ENCODE results near the gene EXOC2.
"Not testable (repeated sequence)": the region's sequence is repeated elsewhere in the genome, so short reads cannot be mapped to it uniquely, and the experiment has no call there.

EXOC2 gene

GRCh38 chr6:684831-685636 is 7.9 kb downstream of the EXOC2 start:
- intact Hi-C loops (cut with DNase I), result no loop called here
- DNase-seq, result no peak

GRCh38 chr6:683742-684440 is 9.0 kb downstream of the EXOC2 start:
- peak in 2 of 42 donors; percentile 18 to 20 for DNase-seq
- intact Hi-C loops (cut with DNase I), result no loop called here

DNA sequence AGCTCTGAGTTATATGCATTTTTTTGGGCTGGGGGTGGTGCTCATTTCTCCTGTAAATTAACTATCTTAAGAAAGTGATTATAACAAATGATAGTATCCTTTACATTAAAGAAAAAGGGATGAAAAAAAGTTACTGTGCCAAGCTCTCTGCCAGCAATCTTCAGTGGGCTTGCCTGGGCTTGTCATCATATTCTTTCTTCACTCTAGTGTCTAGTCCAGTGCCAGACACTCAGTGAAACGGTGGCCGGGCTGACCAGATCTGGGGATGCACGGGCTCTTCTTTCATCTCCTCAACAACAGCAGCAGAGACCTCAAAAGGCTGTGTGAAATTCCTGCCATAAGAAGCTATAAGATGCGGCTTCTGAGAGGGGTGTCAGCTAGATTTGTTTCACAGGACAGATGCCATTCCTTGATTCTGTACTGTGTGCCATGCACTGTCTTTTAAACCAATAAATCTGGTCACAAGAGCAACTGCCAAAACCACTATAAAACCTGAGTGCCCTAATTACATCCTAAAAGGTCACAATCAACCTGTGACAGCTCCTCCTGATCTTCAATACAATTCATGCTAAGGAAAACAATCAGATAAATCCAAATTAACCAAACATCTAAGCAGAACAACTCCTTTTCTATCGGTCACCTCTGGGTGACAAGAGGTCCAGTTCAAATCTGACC is 12.1 kb downstream of the EXOC2 start:
- intact Hi-C loops (cut with DNase I), result no loop called here
- DNase-seq, result no peak

- no peak for DNase-seq
- intact Hi-C loops (cut with DNase I), result no loop called here
Measured at GRCh38 chr6:680251-680650, 12.7 kb downstream of the EXOC2 start.

GRCh38 chr6:679282-679681 is 13.7 kb downstream of the EXOC2 start:
- intact Hi-C loops (cut with DNase I), result no loop called here
- no peak for DNase-seq

DNA sequence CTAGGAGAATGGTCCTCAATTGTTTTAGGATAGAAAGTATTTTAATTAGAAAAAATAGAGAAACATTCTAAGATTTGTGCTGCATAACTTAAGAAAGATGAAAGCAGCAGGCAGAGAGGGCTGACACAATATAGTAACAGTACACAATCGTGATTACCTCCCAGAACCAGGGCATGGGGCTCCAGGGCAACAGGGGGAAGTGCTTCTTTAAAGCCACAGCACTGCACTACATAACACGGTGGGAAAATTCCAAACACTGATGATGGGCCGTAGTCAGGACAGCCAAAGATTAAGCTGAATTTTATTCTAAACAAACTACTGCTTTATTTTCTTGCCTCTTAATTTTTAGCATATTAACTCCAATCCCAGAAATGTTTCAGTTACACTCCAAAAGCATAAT is 14.4 kb downstream of the EXOC2 start:
- intact Hi-C loops (cut with DNase I), result no loop called here
- no peak for DNase-seq

GRCh38 chr6:677919-678318 is 15.0 kb downstream of the EXOC2 start:
- intact Hi-C loops (cut with DNase I), result no loop called here
- DNase-seq, result no peak

DNA sequence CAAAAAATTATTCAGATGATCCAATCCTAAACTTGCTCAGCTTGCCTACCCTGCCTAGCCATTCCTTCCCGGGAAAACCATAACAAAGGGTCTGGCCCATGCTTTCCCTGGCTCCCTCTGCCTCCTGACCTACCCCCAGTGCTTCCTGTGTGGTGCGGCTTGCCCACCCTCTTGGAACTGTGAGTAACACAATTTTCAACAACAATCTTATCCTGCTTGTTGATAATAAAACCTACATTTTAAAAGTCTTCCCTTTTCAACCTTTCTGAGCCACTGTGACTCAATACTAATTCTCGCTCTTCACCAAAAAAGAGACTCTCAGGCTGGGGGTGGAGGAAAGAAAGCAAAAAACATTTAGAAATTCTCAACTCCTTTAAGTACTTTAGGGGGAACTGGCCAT is 18.0 kb downstream of the EXOC2 start:
- intact Hi-C loops (cut with DNase I), result no loop called here
- DNase-seq, result no peak

DNA sequence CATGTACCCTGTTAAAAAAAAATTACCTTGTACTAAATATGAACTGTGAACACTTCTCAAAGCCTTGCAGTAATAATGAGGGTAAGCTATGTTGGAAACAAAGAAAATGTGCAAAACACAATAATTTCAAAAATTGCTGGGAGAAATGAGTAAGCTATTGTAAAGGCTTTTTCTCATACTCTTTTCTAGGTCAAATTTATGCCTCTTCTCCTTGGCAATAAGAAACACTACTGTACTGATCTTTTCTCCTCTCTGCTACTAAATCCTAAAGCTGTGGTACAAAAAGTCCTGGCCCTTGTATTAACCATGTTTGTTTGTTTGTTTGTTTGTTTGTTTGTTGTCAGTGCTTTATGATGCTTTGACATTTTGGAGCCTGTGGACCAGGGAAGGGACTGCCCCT is 18.5 kb downstream of the EXOC2 start:
- intact Hi-C loops (cut with DNase I), result no loop called here

DNA sequence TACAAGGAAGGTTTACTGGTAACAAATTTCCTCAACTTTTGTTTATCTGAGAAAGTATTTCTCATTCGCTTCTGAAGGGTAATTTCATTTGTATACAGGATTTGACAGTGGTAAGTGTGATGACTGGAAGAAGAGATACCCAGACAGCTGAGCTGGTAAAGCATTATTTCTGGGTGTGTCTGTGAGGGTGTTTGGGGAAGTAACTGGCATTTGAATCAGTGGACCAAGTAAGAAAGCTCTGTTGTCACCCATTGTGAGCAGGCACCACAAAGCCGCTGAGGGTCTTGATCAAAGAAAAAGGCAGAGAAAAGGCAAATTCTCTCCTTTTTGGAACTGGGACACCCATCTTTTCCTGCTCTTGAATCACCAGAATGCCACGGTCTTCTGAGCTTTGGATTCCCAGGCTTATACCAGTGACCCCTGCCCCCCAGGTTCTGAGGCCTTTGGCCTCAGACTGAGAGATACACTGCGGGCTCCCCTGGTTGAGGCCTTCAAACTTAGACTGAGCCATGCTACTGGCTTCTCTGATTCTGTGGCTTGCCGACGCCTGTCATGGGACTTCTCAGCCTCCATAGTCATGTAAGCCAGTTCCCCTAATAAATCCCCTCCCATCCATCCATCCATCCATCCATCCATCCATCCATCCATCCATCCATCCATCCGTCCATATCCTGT is 25.5 kb downstream of the EXOC2 start:
- intact Hi-C loops (cut with DNase I), result no loop called here
- DNase-seq, result no peak

More for the DNA sequence above, 18.5 kb downstream of the EXOC2 start:
- no peak for DNase-seq

DNA sequence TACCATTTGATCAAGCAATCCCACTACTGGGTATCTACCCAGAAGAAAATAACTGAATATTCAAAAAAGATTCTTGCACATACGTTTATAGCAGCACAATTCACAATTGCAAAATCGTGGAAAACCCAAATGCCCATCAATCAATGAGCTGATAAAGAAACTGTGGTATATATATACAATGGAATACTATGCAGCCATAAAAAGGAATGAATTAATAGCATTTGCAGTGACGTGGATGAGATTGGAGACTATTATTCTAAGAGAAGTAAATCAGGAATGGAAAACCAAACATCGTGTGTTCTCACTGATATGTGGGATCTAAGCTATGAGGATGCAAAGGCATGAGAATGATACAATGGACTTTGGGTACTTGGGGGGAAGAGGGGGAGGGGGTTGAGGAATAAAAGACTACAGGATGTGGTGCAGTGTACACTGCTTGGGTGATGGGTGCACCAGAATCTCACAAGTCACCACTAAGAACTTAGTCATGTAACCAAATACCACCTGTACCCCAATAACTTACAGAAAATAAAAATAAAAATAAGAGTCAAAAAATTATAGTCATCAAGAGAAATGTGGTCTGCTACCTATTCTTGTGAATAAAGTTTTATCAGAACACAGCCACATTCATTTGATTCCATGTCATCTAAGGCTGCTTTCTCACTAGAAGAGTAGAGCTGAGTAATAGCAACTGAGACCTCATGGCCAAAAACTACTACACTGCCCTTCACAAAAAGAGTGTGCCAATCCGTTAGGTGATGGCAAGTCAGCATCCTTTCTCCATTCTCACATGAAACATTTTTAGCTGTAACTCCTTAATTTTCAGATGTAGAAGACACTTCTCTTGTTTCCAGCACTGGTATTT is 27.3 kb downstream of the EXOC2 start:
- no peak for DNase-seq
- intact Hi-C loops (cut with DNase I), result no loop called here

DNA sequence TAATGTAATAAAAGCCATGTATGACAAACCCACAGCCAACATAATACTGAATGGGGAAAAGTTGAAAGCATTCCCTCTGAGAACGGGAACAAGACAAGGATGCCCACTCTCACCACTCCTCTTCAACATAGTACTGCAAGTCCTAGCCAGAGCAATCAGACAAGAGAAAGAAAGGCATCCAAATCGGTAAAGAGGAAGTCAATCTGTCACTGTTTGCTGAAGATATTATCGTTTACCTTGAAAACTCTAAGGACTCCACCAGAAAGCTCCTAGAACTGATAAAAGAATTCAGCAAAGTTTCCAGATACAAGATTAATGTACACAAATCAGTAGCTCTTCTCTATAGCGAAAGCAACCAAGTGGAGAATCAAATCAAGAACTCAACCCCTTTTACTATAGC is 29.2 kb downstream of the EXOC2 start:
- DNase-seq; intact Hi-C loops (cut with DNase I): not testable (repeated sequence)

GRCh38 chr6:659716-660581 is 33.0 kb downstream of the EXOC2 start:
- no peak for DNase-seq
- intact Hi-C loops (cut with DNase I), result no loop called here

GRCh38 chr6:658244-658643 is 34.7 kb downstream of the EXOC2 start:
- intact Hi-C loops (cut with DNase I), result no loop called here
- DNase-seq, result no peak

- intact Hi-C loops (cut with DNase I), result no loop called here
Measured at GRCh38 chr6:657743-658142, 35.2 kb downstream of the EXOC2 start.

GRCh38 chr6:656460-657252 is 36.3 kb downstream of the EXOC2 start, which contains the start of gene HUS1B:
TSS of gene HUS1B (minus strand) at chr6:657100. CDS start at chr6:656944, 156 bp downstream.
- DNase-seq, result no peak
- intact Hi-C loops (cut with DNase I), result no loop called here

More at GRCh38 chr6:657743-658142, 35.2 kb downstream of the EXOC2 start:
- no peak for DNase-seq

- DNase-seq, result no peak
- intact Hi-C loops (cut with DNase I), result no loop called here
Measured at GRCh38 chr6:654136-654535, 38.8 kb downstream of the EXOC2 start.
